Lower leg skin (tissue), 4 donors: ENCODE data around the gene RRAD. TPM values are rescaled to one million over a fixed set of nuclear protein-coding genes. Genes with fewer than 3 reads are reported as not detected.

Experiments
- DNase-seq, 2 donors: peaks; one replicate each; pipeline ENCODE4 v3.0.0-alpha.2; 2019; ENCODE audit warnings: low spot score in 2 of 2
- H3K4me3 ChIP-seq: fragments of 200-600 bp; sonication (generic); 2 replicates; pipeline ENCODE4 v1.5.1; 2017; ENCODE audit warnings: mild to moderate bottlenecking, low read depth; ENCODE audit not compliant: poor library complexity, severe bottlenecking
- POLR2A ChIP-seq, 2 donors: fragments of 450-650 bp; IDR thresholded peaks; one replicate each; pipeline ENCODE4 v1.6.1; 2016 to 2017; ENCODE audit warnings: antibody characterized with exemption in 2 of 2, mild to moderate bottlenecking in 1 of 2, moderate library complexity in 1 of 2
- WGBS, 2 donors: methylation state at CpG; one replicate each; pipeline ENCODE4 v1.1.5; 2018; 5-methylcytosine and 5-hydroxymethylcytosine counted together
- intact Hi-C: fragments of 100-400 bp; cut with DNase I; formaldehyde crosslinking; loops from one replicate; pipeline ENCODE4 v1.15.0; 2023; ENCODE audit warnings: low total_unique reads
- total RNA-seq, 4 donors: library from RNA; depleted of rRNA; stranded (reverse); fragments of >200 nt; gene quantifications; one replicate each; pipeline ENCODE4 v1.1.0, GENCODE V29; 2016
- TF ChIP-seq, protein P1 (sequence below), 3 donors: fragments of 450-650 bp; IDR thresholded peaks; one replicate each; pipeline ENCODE4 v1.5.1; 2016; ENCODE audit warnings: antibody characterized with exemption in 3 of 3, mild to moderate bottlenecking in 3 of 3, moderate library complexity in 2 of 3

Gene RRAD
- total RNA-seq, 4 donors from 2014 or later, result 5.9 to 34.3 (median 17.4) TPM

- 94 to 96% methylated on average over 3 of the region's 3 CpGs for WGBS, 2 donors
- intact Hi-C loops, result no loop called here
- no peak for TF ChIP-seq POLR2A (IDR thresholded peaks at IDR 0.05)
- TF ChIP-seq, protein P1, sequence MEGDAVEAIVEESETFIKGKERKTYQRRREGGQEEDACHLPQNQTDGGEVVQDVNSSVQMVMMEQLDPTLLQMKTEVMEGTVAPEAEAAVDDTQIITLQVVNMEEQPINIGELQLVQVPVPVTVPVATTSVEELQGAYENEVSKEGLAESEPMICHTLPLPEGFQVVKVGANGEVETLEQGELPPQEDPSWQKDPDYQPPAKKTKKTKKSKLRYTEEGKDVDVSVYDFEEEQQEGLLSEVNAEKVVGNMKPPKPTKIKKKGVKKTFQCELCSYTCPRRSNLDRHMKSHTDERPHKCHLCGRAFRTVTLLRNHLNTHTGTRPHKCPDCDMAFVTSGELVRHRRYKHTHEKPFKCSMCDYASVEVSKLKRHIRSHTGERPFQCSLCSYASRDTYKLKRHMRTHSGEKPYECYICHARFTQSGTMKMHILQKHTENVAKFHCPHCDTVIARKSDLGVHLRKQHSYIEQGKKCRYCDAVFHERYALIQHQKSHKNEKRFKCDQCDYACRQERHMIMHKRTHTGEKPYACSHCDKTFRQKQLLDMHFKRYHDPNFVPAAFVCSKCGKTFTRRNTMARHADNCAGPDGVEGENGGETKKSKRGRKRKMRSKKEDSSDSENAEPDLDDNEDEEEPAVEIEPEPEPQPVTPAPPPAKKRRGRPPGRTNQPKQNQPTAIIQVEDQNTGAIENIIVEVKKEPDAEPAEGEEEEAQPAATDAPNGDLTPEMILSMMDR (IDR thresholded peaks at IDR 0.05), result no peak
- H3K4me3 ChIP-seq, result no peak overlapping the region
- DNase-seq, result no peak
Observed at GRCh38 chr16:66882702-66883101, 42.6 kb downstream of the RRAD start.

DNA sequence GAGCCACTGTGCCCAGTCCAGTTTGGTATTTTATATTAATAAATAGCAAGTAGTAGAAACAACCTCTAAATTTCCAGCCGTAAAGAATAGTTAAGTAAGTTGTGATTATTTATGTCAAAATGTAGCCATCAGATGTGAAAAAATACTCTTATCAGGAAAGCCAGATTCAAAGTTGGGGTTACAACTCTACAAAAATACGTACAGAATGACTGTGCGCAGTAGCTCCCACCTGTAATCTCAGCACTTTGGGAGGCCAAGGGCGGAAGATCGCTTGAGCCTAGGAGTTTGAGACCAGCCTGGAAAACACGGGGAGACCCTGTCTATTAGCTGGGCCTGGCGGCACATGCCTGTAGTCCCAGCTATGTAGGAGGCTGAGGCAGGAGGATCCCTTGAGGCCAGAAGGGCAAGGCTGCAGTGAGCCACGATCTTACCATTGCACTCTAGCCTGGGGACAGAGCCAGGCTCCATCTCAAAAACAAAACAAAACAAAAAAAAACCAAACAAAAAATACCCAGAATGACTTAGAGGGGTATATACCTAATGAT, 43.3 kb downstream of the RRAD start:
- DNase-seq, result no peak
- H3K4me3 ChIP-seq, result no peak overlapping the region
- intact Hi-C loops, result no loop called here
- no peak for TF ChIP-seq POLR2A (IDR thresholded peaks at IDR 0.05)
- TF ChIP-seq, protein P1 (IDR thresholded peaks at IDR 0.05), result no peak
- WGBS, 2 donors, result 88 to 94% methylated on average over 8 of the region's 8 CpGs

- WGBS, 2 donors, result 81 to 89% methylated on average over 2 of the region's 2 CpGs
- TF ChIP-seq POLR2A (IDR thresholded peaks at IDR 0.05), result no peak
- no peak overlapping the region for H3K4me3 ChIP-seq
- no peak for DNase-seq
- intact Hi-C loops, result no loop called here
Observed at GRCh38 chr16:66881560-66881959, 43.8 kb downstream of the RRAD start.

DNA sequence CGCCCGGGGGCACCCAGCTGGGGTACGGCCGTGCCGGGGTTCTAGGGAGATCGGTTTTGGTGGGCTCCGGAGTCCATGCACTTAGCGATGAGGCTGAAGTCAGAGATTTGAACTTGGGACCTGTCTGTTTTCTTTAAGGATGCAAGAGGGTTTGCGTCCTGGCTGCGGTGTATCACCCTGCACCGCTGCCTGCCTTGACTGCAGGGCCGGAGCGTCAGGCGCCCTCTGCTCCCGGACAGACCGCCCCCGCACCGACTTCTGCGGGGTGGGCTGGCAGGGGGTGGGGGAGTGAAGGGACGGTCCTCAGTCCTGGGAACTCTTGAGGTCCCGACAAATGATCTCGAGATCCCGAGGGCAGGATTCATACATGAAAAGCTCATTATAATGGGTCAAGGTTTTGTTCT, 44.3 kb downstream of the RRAD start:
- 3 to 5% methylated on average over 18 to 20 of the region's 23 CpGs for WGBS, 2 donors

GRCh38 chr16:66880288-66881013, 44.9 kb downstream of the RRAD start, which contains the start of gene PDP2:
Gene PDP2 (plus strand): TSS chr16:66880515. CDS start chr16:66884285, 3,770 bp downstream.
- 0 to 1% methylated on average over 52 to 53 of the region's 58 CpGs for WGBS, 2 donors
- H3K4me3 ChIP-seq, result peak within 1 kb of the TSS; percentile 67
- DNase-seq, result peak; percentile 95 to 99
- intact Hi-C loops, result no loop called here
- TF ChIP-seq POLR2A (IDR thresholded peaks at IDR 0.05), result no peak
- TF ChIP-seq, protein P1 (IDR thresholded peaks at IDR 0.05), result no peak

More for the DNA sequence above, 44.3 kb downstream of the RRAD start:
- no peak for DNase-seq
- TF ChIP-seq POLR2A (IDR thresholded peaks at IDR 0.05), result no peak
- TF ChIP-seq, protein P1 (IDR thresholded peaks at IDR 0.05), result no peak
- H3K4me3 ChIP-seq, result peak overlapping the region; percentile 67
- intact Hi-C loops, result no loop called here

GRCh38 chr16:66878067-66878466, 47.3 kb downstream of the RRAD start:
- WGBS, 2 donors, result 61 to 65% methylated on average over 5 of the region's 5 CpGs
- H3K4me3 ChIP-seq, result no peak overlapping the region
- intact Hi-C loops, result no loop called here

More at GRCh38 chr16:66878067-66878466, 47.3 kb downstream of the RRAD start:
- TF ChIP-seq POLR2A (IDR thresholded peaks at IDR 0.05), result no peak
- TF ChIP-seq, protein P1 (IDR thresholded peaks at IDR 0.05), result no peak
- no peak for DNase-seq
